NCI-H2171 (cell line): Measurements from ENCODE around the gene KRTAP4-5.
"Not testable (repeated sequence)": the region's sequence is repeated elsewhere in the genome, so short reads cannot be mapped to it uniquely, and the experiment has no call there.

Experiments
- DNase-seq: peaks from one replicate; lab custom pipeline; 2025; lab: John Stamatoyannopoulos, UW

Gene KRTAP4-5

GRCh38 chr17:41149652-41149985, at the start of gene KRTAP4-5:
KRTAP4-5 (minus strand) TSS chr17:41149825; CDS start chr17:41149767, 58 bp downstream.
- DNase-seq, result no peak

GRCh38 chr17:41196068-41196467, 46.4 kb upstream of the KRTAP4-5 start:
- no peak for DNase-seq

DNA sequence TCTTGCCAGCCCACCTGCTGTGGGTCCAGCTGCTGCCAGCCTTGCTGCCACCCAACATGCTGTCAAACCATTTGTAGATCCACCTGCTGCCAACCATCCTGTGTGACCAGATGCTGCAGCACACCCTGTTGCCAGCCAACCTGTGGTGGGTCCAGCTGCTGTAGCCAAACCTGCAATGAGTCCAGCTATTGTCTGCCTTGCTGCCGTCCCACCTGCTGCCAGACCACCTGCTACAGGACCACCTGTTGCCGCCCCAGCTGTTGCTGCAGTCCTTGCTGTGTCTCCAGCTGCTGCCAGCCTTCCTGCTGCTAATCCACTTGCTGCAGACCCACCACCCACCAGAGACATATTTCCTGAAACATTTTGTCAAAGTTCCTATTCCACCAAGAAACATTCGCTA, 40.7 kb upstream of the KRTAP4-5 start:
- no peak for DNase-seq

DNA sequence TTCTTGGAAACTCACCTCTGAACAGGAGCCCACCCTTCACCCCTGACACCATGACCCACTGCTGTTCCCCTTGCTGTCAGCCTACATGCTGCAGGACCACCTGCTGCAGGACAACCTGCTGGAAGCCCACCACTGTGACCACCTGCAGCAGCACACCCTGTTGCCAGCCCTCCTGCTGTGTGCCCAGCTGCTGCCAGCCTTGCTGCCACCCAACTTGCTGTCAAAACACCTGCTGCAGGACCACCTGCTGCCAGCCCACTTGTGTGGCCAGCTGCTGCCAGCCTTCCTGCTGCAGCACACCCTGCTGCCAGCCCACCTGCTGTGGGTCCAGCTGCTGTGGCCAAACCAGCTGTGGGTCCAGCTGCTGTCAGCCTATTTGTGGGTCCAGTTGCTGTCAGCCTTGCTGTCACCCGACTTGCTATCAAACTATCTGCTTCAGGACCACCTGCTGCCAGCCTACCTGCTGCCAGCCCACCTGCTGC, 40.3 kb upstream of the KRTAP4-5 start, which contains the start of gene KRTAP9-1:
Gene KRTAP9-1 (plus strand): TSS at position 51 of the 482 bp plus-strand sequence. CDS start 0 bp downstream, at position 51.
- DNase-seq, result not testable (repeated sequence)

GRCh38 chr17:41186872-41187271, 37.2 kb upstream of the KRTAP4-5 start:
- no peak for DNase-seq

DNA sequence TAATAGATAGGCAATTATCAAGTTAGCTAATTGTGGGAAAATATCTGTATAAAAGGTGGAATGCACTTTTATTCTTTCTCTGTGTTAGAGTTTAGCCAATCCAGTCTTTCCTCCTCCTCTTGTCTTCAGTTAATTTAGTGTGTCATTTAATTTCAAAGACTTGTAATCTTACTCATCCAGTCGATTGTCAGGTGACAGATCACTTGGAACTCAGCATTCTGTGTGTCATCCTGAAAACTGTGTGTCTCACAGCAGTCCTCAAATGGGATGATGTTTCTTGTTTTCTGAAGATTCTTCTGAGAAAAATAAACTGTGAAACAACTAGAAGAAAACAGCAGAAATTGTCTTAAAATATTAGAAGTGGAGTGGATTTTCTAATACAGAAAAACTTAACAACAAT, 35.4 kb upstream of the KRTAP4-5 start:
- DNase-seq, result no peak

DNA sequence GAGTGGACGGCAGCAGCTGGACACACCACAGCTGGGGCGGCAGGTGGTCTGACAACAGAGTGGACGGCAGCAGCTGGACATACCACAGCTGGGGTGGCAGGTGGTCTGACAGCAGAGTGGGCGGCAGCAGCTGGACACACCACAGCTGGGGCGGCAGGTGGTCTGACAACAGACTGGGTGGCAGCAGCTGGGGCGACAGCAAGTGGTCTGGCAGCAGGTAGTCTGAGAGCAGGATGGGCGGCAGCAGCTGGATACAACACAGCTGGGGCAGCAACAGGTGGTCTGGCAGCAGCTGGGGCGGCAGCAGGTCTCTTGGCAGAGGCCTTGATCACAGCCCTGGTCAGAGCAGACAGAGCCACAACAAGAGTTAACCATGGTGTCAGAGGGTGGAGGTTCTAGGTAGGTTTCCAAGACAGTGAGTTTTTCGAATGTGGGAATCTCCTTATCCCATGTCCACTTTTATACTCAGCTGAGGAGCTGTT, 34.9 kb upstream of the KRTAP4-5 start, which contains the start of gene KRTAP4-1:
Gene KRTAP4-1 (minus strand): TSS at position 432 of the 482 bp plus-strand sequence. CDS start 57 bp downstream, at position 375.
- DNase-seq, result no peak

- DNase-seq, result no peak
These were observed 29.4 kb upstream of the KRTAP4-5 start for GRCh38 chr17:41178843-41179616.

DNA sequence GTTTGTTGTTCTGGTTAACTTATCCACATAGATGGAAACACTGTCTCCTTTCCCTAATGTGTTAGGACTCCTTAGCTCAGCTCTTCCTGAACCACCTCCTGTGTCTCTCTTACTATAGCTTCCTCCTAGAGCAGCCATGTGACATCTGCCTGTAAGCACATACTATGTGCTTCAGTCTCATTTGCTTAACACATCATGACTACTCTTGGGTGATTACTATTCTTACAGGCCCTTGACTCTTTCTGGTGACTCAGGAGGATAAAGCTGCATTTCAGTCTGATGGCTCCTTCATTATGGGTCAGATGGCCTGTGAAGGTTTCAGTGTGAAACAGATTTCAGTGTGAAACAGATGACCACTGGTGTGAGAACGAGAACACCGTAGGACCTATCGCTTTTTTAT, 28.7 kb upstream of the KRTAP4-5 start:
- DNase-seq, result no peak

- DNase-seq, result no peak
These were observed 28.2 kb upstream of the KRTAP4-5 start, which contains the start of gene KRTAP4-2 for GRCh38 chr17:41177727-41178271. KRTAP4-2 (minus strand) TSS chr17:41178221; CDS start chr17:41178164, 57 bp downstream.

DNA sequence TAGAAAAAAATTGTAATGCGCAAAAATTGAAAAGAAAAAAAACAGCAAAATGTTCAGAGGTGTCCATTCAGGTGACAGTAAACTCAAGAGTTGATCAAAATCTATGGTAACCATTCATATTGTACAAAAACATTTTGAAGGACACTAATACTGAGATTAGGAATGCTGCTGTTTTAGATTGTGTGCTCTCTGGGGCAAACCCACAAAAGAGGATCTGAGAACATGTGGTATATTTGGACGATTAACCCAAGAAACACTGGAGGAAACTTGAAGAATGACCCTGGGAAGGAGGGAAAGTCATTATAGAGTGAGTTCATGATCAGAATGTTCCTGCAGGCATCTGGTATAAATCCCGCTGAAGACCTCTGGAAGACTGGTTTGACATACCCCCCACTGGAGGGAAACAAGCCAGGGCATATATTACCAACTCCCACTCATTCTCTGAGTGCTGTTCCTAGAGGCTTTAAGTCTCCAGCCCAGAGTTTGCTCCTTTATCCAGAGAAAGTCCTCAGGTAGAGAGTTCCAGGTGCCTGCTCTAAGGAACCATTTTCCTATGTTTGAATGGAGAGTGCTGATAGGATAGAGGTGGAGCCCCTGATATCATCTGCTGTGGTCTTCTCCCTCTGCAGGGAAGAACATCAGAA, 27.2 kb upstream of the KRTAP4-5 start:
- no peak for DNase-seq

- DNase-seq, result no peak
These were observed 22.3 kb upstream of the KRTAP4-5 start for GRCh38 chr17:41171886-41172285.

GRCh38 chr17:41168121-41168520, 18.5 kb upstream of the KRTAP4-5 start, which contains the start of gene KRTAP4-3:
KRTAP4-3 (minus strand) TSS chr17:41168221; CDS start chr17:41168172, 49 bp downstream.
- DNase-seq, result no peak

DNA sequence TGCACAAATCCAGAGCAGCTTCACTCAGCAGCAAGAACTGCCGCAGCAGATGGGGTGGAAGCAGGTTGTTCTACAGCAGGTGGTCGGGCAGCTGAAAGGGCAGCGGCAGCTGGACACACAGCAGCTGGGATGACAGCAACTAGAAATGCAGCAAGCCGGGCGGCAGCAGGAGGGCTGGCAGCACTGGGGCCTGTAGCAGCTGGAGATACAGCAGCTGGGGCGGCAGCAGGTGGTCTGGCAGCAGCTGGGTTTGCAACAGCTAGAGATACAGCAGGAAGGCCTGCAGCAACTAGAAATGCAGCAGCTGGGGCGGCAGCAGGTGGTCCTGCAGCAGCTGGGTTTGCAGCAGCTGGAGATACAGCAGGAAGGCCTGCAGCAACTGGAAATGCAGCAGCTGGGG, 17.9 kb upstream of the KRTAP4-5 start:
- no peak for DNase-seq

DNA sequence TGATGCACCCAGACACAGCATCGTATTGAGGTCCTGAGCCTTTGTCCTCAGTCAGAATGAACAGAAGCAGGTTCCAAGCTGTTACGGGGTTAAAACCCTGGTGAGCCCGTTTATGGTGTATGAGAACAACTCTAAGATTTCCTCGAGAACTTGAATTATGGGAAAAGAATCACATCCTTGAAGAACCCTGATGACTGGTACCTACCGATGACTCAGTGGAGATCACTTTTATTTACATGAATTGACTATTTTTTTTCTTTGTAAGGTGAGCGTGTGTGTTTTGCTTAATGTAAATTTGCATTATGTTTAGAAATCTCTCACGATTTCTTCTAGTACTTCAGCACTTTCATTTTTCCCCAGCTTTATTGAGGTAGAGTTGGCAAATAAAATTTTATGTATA, 14.2 kb upstream of the KRTAP4-5 start:
- DNase-seq, result no peak

- DNase-seq, result no peak
These were observed 11.0 kb upstream of the KRTAP4-5 start, which contains the start of gene KRTAP4-4 for GRCh38 chr17:41160648-41161047. KRTAP4-4 (minus strand) TSS chr17:41160748; CDS start chr17:41160691, 57 bp downstream.

DNA sequence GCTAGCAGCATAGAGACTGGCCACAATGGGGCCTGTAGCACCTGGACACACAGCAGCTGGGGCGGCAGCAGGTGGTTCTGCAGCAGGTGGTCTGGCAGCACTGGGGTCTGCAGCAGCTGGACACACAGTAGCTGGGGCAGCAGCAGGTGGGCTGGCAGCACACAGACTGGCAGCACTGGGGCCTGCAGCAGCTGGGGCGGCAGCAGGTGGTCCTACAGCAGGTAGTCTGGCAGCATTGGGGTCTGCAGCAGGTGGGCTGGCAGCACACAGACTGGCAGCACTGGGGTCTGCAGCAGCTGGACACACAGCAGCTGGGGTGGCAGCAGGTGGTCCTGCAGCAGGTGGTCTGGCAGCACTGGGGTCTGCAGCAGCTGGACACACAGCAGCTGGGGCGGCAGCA, 10.6 kb upstream of the KRTAP4-5 start:
- DNase-seq, result not testable (repeated sequence)

GRCh38 chr17:41153856-41154255, 4.2 kb upstream of the KRTAP4-5 start:
- no peak for DNase-seq

DNA sequence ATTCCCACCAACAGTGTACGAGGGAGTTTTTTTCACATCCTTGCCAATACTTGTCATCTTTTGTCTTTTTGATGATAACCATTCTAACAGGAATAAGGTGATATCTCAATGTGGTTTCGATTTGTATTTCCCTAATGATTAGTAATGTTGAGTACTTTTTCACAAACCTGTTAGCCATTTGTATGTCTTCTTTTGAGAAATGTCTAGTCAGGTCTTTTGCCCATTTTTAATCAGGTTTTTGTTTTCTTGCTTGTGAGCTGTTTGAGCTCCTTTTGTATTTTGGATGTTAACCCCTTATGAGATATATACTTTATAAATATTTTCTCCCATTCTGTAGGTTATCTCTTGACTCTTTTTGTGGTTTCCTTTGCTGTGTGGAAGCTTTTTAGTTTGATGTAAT, 1.9 kb upstream of the KRTAP4-5 start:
- DNase-seq, result no peak

DNA sequence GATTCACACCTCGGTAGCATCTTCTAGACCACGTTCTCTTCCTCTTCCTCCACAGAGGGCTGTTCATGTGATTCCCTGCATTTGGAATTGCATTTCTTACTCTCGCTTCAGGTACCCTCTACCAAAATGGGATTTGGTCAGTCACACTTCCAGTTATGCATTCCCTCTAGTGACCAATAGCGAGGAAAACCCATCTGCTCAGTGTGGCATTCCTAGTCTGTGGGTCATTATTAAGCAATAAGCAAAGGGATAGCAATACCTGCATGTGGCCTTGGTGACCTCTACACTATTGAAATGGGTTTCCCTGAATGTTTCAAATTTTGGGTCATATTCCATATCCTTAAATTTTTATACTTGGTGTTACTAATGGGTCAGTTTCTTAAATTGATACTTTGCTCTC, 401 bp upstream of the KRTAP4-5 start:
- DNase-seq, result no peak

DNA sequence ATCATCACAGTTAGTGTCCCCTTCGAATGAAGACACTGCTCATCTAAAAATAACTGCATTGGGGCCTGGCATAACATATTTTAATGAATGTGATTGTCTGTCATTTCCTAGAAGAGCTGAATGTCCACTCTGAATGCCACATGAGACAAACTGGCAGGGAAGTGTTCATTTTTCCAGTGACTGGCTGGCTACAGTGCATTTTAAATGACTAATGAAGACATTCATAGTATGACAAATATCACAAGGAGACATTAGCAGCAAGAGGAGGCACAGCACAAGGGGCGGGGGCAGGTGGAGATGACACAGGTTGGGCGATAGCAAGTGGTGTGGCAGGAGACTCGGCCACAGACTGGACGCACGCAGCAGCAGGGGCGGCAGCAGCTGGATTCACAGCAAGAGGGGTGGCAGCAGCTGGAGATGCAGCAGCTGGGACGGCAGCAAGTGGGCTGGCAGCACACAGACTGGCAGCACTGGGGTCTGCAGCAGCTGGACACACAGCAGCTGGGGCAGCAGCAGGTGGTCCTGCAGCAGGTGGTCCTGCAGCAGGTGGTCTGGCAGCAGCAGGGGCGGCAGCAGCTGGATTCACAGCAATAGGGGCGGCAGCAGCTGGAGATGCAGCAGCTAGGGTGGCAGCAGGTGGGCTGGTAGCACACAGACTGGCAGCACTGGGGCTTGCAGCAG, 514 bp downstream of the KRTAP4-5 start:
- not testable (repeated sequence) for DNase-seq
